Gastrocnemius medialis (tissue), 4 donors: ENCODE results near the gene METTL16.

Experiments
- CTCF ChIP-seq, 5 experiments: fragments of 450-650 bp in 3 of 5; fragments of 200-600 bp in 2 of 5; sonication (generic) in 2 of 5; IDR thresholded peaks in 4 of 5; conservative IDR thresholded peaks in 1 of 5; 1 replicate in 4 of 5; 2 replicates in 1 of 5; pipeline ENCODE4 v1.5.1; 2016 to 2019; ENCODE audit warnings: antibody characterized with exemption in 5 of 5, mild to moderate bottlenecking in 3 of 5, moderate library complexity in 3 of 5
- POLR2A ChIP-seq, 2 donors: fragments of 450-650 bp; IDR thresholded peaks; one replicate each; pipeline ENCODE4 v1.6.1; 2017; ENCODE audit warnings: antibody characterized with exemption in 2 of 2, mild to moderate bottlenecking in 2 of 2, moderate library complexity in 2 of 2

GRCh38 chr17:2449486-2449885, 62.2 kb downstream of the METTL16 start:
- TF ChIP-seq CTCF (IDR thresholded peaks at IDR 0.05 in 4 of 5, conservative IDR thresholded peaks at IDR 0.05 in 1 of 5) (no peak), POLR2A (IDR thresholded peaks at IDR 0.05) (no peak)
